Measurements from ENCODE around the gene LRMDA.

DNA sequence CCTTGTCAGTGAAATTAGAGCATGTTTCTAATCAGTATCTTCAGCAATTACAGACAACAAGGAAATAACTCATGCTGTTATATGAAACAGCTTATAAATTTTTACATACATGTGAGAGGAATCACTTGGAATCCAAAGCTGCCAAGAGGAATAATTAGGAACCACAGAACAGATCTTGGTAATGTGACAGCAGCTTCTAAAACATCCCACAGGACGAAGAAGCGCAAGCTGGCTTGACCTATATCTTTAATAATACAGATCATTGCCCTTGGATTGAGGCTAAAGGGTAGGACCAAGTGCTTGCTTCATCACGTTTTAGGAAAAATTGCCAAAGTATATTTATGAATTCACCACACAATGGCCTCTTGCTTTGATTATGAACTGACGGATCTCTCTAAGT lies 869.8 kb downstream of the LRMDA start:
- TF ChIP-seq CEBPB (IDR thresholded peaks at IDR 0.05; ENCODE audit: low read depth, low read length), result no peak
- no peak for TF ChIP-seq POLR2A (IDR thresholded peaks at IDR 0.05; ENCODE audit: low read depth, low read length)
- TF ChIP-seq, protein P1, sequence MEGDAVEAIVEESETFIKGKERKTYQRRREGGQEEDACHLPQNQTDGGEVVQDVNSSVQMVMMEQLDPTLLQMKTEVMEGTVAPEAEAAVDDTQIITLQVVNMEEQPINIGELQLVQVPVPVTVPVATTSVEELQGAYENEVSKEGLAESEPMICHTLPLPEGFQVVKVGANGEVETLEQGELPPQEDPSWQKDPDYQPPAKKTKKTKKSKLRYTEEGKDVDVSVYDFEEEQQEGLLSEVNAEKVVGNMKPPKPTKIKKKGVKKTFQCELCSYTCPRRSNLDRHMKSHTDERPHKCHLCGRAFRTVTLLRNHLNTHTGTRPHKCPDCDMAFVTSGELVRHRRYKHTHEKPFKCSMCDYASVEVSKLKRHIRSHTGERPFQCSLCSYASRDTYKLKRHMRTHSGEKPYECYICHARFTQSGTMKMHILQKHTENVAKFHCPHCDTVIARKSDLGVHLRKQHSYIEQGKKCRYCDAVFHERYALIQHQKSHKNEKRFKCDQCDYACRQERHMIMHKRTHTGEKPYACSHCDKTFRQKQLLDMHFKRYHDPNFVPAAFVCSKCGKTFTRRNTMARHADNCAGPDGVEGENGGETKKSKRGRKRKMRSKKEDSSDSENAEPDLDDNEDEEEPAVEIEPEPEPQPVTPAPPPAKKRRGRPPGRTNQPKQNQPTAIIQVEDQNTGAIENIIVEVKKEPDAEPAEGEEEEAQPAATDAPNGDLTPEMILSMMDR (conservative IDR thresholded peaks at IDR 0.05; ENCODE audit: low read depth, low read length), result no peak
- no peak for TF ChIP-seq NFE2L2 (IDR thresholded peaks at IDR 0.05; ENCODE audit: low read depth, low read length)
- TF ChIP-seq BHLHE40 (IDR thresholded peaks at IDR 0.05; ENCODE audit: low read depth, low read length), result no peak

Data from IMR-90 (cell line).